Stimulated activated CD4-positive, alpha-beta T cell treated with anti-CD3 and anti-CD28 coated beads, Interleukin-4, amount 100 ng/mL, for 48 hours (primary cell): ENCODE results near the gene ENOX1.

Source experiments
- DNase-seq, 2 donors: peaks; one replicate each; pipeline ENCODE4 v3.0.0-alpha.2; 2020; ENCODE audit warnings: low read depth in 2 of 2

ENOX1 gene

GRCh38 chr13:43744261-43745031 is 42.3 kb downstream of the ENOX1 start:
- DNase-seq, result no peak

GRCh38 chr13:43742911-43743310 is 43.9 kb downstream of the ENOX1 start:
- DNase-seq, result no peak

- no peak for DNase-seq
Observed at GRCh38 chr13:43737392-43737923, 49.3 kb downstream of the ENOX1 start.

GRCh38 chr13:43732726-43733125 is 54.0 kb downstream of the ENOX1 start:
- no peak for DNase-seq

DNA sequence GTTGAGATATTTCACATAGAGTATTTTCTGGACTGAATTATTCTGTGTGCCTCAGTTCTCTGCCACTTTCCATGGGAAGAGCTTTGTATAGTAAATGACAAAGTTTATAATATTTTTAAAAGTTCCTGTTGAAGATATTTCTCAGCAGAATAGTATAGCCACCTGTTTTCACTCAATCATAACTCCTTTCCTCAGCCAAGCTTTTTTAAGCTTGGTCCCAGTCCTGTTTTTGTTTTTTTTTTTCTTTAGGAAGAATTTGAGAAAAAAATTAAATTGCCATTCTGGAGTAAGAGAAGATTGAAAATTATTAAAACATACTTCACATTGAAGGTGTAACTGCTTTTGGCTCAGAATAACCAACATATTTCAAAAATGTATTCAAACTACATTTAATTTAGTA is 55.5 kb downstream of the ENOX1 start:
- no peak for DNase-seq

DNA sequence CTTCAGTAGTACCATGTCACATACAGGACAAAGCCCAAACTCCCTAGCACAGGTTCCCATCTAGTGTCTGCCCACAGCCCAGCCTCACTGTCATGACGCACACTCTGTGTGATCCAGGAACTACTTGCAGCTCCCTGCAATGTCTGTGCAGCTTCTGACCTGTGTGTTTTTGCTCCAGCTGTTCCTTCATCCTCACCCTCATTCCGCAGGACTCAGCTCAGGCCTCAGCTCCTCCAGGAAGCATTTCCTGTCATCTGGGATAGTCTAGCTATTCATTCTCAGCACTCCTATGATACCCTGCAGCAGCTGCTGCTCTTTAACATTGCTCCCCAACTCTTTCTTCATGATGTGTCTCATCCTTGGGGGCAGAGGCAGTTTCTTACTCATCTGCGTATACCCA is 56.1 kb downstream of the ENOX1 start:
- no peak for DNase-seq

DNA sequence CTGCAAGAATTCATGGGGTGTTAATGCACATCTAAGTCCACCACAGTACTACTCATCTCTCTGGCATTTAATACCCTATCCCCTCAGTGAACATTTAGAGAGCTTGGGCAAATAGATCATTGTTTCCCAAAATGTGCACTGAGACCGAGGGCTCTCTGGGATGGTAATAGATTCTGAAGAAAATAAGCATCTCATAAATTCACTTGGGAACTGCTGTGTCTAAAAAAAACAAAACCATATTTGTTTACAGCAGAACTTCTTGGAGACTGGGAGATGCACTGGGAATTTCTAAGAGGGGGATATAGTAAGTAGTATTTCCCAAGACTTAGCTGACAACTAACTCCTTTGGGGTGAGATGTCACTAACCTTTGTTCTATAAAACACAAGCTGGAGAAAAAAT is 58.4 kb downstream of the ENOX1 start:
- DNase-seq, result no peak

GRCh38 chr13:43727856-43728255 is 58.9 kb downstream of the ENOX1 start:
- no peak for DNase-seq

DNA sequence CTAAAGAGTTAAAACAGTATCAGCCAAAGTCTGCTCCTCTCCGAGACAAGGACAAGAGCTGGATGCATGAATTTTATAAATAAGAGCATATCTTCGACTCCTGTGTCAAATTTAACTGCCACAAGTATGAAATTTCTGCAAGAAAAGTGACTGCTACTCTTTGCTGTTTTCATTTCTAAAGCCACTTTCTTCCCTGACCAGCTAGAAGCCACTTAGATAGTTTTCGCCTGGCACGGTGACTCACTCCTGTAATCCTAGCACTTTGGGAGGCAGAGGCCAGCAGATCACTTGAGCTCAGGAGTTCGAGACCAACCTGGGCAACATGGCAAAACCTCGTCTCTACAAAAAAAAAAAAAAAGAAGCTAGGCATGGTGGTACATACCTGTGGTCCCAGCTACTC is 61.3 kb downstream of the ENOX1 start:
- no peak for DNase-seq

DNA sequence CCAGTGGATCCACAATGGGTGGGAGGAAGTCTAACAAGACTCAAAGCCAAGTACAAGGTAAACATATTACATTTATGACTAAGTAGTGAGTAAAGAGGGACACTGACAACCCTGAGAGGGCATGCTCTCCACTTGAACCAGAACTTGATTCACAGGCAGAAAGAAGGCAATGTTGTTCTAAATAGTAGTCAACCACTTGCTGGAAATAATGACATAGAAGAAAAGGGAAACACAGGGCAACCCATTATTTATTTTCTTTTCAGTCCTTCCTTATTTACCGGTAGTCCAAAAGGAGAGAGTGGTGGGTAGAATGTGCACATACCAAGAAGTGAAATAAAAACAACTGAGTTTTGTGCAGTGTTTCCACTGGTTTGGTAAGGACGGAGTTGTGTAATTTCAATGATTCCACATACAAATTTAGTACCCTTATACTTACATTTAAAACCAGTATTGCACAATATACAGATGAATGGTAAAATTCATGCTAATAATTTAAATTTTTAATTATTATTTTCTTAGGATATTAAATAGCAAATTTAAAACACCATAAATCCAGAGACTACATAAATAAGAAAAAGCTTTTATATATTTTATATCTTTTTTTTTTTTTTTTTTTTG is 65.9 kb downstream of the ENOX1 start:
- DNase-seq, result no peak

- no peak for DNase-seq
Observed at GRCh38 chr13:43698758-43699157, 88.0 kb downstream of the ENOX1 start.

- no peak for DNase-seq
Observed at GRCh38 chr13:43698009-43698408, 88.8 kb downstream of the ENOX1 start.

- no peak for DNase-seq
Observed at GRCh38 chr13:43697323-43697722, 89.4 kb downstream of the ENOX1 start.

DNA sequence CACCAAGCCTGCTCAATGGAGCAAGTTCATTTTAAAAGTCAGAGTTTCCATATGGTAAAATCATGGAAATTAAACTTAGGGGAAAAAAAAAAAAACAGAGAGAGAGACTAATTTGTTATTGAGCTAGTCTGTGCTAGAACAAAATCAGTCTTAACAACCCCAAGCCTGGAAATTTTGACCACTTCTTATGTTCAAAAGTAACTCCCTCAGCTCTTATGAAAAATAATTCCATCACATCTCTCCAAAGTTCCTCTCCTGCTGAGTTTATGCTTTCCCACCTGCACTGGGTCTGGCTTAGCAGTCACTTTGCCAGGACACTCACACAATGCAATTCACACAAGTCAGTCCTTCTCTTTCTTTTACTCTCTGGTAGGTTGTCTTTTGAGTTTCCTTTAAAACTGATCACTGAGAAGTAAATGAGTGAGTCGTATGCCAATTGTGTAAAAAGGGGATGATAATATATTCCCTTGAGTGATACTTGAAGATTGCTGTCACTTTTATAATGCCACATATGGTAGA is 92.6 kb downstream of the ENOX1 start:
- no peak for DNase-seq

DNA sequence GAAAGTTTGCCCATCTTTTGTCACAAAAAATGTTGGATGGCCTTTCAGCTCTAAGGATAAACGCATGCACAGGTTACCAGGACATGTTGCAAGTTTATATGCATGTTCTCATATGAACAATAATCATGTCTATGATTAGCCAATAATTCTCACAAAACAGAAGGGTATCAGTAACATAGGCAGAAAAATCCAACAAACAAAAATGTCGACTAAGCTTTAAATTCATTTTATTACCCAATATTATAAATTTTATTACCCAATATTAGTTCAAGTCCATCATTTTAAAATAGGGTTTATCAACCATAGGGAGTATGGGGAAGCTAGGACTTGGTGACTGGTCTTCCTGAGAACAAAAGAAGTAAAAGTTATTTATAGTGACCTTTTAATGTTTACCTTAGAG is 93.1 kb downstream of the ENOX1 start:
- no peak for DNase-seq

DNA sequence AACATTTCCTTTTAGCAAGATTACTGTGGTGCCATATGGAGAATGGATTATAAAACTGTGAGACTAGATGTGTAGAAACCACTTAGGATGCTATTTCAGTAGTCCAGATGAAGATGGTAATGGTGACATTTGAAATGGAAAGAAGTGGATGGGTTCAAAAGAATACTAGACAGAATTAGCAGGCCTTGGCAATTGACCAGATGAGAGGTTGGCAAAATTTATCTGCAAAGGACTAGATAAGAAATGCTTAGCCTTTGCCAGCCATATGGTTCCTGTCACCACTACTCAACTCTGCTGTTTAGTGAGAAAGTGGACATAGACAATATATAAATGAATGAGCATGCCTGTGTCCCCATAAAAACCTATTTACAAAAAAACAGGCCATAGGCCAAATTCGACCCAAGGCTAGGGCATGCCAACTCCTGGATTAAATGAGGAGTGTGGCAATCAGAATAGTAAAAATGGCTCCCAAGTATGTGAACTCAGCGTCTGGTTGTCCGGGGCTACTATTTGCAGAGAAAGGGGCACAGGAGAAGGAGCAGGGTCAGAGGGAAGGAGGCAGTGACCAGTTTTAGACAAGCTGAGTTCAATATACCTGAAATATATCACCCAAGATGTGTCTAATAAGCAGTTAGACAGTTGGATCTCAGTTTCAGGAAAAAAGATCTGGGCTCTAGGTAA is 98.4 kb downstream of the ENOX1 start:
- no peak for DNase-seq

GRCh38 chr13:43687038-43687437 is 99.7 kb downstream of the ENOX1 start:
- DNase-seq, result no peak

DNA sequence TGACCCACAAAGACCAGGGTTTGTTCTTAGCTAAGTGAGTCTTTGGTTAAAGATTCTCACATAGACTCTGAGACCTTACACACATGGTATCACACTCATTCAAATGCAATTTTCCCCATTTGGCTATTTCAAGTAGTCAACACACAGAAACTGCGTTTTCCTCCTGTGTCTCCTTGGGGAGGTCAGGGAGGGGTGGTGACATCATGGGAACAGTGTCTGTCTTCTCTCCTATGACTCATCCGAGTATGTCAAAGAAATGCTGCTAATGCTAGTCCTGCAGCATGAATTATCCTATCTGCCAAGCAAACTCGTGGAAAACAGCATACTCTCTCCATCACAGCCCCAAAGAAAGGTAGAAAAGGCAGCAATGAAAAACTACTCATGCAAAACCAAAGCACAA is 100.2 kb downstream of the ENOX1 start:
- no peak for DNase-seq

DNA sequence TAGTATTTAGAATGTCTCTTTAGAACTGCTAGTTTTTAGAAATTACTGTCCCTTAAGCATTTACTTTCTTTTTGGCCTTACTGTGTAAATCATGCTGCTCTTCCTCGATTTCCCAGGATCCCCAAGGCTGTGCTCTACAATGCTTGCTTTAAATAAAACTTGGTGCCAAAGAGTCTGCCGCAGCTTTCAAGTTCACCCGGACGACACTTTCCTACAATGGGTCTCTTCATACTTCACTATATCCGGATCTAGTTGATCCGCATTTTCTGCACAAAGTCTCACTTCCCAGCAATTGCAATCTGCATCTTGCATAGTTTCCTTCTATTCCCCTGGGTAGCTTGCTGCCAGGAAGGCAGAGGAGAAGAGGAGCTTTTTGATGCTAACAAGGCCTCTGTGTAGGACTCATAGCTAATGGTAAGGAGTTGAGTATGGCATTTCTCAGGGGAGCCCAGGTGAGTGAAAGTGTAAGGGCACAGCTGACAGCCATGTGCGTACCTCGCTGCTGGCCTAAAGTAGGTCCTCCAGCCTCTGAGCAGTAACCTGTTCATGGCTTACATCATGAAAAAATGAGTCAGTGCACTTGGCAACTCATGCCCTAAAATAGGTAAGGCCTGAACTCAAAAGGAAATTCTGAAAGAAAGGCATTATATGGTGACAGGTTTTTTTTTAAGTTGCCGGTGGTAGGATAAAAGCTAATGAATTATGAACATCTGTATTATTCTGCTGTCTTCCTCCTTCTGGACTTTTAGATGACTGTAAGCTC is 101.6 kb downstream of the ENOX1 start:
- no peak for DNase-seq

- no peak for DNase-seq
Observed at GRCh38 chr13:43682701-43683100, 104.1 kb downstream of the ENOX1 start.

GRCh38 chr13:43676320-43676719 is 110.5 kb downstream of the ENOX1 start:
- DNase-seq, result no peak

DNA sequence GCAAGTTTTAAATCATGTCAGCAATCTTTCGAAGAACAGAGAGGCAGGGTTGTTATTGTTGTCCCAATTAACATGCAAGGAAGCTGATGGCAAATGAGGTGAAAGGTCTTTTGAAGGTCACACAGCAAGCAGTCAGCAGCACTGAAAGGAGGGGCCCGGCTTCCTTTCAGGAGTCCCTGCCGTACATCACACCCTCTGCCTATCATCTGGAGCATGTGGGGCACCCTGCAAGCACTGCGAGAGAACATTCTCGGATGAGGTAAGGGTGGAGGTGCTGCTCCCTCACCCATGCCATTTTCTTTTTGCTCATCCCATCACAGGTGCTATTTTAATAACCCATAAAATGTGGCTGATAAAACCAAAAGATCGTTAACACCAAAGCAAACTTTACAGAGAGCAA is 111.2 kb downstream of the ENOX1 start:
- no peak for DNase-seq
